Fibroblast of skin of left quadriceps (primary cell): ENCODE measurements around the gene CSNK2A2.

Experiments
- DNase-seq, 2 experiments: peaks; one replicate each; pipeline ENCODE4 v3.0.0-alpha.2; 2013; ENCODE audit warnings: low read depth in 2 of 2

The CSNK2A2 gene

DNA sequence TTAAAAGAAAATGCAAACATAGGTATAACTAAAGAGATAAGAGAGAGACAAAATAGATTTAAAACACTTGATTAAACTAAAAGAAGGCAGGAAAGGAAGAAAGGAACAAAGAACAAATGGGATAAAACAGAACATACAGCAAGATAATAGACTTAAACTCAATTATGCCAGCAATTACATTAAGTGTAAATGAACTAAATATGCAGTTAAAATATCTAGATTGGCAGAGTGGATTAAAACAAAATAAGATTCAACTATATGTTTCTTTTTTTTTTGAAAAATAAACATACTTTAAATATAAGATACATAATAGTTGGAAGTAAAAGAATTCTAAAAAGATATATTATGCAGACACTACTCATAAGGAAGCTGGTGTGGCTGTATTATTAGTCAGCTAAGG, 59.1 kb downstream of the CSNK2A2 start:
- DNase-seq: no peak

DNA sequence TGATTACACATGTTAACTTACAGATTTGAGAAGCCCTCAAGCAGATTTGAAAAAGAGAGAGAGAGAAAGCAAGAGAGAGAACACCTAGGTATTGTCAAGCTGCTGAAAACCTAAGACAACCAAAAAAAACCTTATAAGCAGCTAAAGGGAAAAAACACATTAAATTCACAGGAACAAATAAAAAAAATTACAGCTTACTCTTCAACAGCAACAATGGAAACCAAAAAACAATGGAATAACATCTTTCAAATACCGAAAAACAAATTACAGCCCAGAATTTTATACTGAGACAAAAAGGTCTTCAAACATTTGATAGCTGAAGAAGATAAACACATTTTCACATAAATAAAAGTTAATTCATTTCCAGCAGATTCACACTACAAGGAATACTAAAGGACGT, 60.3 kb downstream of the CSNK2A2 start:
- DNase-seq: no peak

DNA sequence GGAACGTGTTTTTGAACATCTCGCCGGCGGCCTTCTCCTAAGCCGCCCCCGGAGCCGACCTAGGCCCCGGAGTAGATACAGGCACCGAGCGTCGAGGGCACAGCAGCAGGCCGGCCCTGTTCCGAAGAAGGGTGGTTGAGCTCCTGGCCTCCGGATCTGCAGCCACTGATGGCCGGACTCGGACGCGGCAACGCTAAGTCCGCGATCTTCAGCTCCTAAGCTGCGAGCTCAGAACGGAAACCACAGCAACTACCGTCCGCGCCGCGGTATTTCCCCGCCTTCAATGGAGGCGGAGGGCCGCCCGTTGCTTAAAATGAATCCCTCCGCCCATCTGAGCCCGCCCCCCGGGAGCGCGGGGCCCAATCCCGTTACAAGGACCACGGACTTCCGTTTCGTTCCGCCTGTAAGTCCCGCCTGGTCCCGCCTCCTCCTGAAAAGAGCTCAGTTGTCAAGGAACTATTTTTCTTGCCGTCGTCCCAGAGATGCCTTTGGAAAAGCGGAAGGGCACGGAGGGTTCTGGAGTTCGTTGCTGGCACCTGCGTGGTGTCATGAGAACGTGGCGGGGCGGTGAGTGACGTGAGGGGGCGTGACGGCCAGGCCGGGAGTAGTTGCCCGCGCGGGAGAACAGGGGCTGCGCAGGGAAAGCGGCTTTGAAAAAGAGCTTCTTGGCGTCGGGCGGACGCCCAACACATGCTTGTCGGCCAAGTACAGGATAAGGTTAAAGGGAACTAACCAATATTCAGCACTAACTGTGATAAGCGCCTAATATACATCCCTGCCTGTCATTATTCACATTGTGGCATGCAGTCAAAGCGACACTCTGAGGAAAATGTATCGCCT, 68.6 kb downstream of the CSNK2A2 start, which contains the start of gene CFAP20:
TSS of gene CFAP20 (minus strand) at position 285 of the 840 bp plus-strand sequence. CDS start at position 19, 266 bp downstream.
- peak; percentile 100 for DNase-seq

DNA sequence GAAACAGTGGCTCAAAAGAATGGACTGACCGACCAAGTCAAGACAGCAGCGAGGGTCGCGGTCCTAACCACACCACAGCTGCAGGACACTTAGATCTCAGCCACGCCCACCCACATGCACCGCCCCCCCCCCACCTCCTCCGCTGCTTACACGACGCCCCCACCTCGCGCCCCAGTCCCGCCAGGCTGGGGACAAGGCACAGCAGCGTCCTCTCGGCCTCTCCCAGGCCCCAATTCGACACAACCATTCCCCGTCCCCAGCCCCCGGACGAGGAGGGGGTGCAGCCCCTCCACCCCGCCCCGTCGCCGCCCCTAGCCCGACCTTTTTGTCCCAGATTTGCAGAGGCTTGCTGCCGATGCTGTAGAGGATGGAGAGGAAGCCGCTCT, 69.2 kb downstream of the CSNK2A2 start:
- no peak for DNase-seq

DNA sequence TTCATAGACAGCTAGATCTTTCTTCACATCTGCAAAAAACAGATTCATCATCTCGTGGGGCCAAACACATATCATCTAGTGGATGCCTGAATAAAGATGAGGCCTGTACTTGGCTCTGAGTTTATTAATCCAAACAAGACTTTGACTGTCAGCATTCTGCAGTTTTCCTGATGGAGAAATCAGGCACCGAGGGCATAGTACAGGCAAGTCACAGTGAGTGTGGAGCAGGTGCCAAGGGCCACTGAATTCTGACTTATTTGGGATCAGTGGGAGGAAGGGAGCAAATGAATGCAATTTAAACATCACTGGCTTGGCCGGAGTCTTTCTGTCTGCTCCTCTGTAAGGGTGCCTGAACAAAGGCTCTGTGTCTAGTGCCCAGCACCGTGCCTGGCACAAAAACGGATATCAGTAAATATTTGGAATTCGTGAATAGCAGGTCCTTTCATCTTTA, 69.7 kb downstream of the CSNK2A2 start:
- DNase-seq: no peak

DNA sequence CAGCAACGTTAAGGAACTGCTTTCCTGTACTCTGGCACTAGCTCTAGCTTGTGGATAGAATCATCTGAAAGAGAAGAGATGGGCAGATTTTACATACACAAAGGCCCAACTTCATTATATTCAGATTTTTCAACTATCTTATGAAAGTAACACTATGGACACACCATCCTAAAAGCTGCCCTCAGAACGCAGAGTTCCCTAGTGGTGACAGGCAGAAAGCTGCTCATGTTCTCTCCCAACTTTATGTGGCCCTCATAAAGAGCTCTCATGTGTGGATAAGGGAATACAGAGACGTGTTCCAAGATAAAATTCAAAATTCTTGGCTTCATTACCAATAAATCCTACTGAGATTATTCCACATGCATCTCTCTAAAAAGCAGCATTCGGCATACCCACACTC, 70.3 kb downstream of the CSNK2A2 start:
- no peak for DNase-seq

DNA sequence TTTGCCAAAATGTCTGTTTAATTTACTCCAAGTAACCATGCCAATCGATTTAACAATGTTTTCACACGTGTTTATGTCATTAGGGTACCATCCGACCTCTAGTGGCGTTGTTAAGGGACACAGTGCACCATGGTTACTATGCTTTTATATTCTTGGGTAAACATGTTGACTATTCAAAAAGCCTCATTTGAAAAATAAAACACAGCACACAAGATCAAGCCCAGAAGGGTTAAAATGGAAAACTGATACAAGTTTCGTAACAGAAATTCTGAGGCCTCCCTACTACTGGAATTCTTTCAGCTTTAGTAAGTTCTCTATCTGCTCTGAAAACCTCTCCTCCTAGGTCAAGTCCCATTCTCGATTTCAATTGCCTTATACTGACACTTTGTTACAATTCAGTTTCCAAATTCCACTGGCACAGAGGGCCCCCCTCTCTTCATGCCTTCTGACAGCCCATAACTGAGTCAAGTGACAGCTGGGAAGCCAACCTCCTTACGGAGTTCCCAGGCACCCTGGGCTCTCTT, 70.8 kb downstream of the CSNK2A2 start:
- DNase-seq: no peak

DNA sequence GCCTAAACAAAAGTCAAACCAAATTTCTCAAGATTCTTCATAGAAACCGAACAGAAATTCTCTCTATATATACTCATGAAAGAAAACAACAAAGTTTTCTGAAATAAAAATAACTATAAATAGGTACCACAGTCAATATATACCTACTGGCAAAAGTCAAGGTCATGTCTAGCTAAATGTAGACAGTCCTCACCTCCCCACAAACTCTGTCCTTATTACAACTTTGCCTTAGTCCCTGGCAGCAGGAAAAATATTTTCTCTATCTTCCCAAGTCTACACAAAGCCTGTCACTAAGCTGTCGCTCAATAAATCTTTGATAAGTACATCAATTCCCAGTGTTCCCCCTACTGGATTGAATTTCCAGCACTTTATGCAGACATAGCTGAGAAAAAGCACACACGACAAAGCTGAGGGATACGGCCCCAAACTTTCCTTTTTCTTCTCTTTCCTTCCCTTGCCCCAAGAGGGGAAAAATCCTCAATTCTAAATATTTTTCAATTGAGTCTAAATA, 71.4 kb downstream of the CSNK2A2 start:
- DNase-seq: no peak

DNA sequence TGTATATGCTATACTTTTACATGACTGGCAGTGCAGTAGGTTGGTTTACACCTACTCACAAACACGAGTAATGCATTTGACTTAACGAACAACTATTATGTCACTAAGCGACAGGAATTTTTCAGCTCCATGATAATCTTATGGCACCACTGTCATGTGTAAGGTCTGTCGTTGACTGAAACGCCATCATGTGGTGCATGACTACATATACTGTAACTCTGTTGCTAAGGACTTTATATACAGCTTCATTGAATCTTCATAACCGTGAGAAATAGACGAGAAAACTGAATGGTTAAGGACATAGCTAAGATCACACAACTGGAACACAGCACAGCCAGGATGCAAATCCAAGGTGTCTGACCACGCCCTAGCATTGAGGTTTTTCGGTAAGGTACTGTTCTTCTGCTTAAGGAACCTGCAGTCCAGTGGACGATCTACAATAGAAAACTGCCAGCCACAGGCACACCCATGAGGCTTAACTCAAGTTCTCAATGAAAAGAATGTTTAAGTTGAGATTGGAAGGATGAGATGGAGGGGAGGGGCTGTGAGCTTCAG, 72.0 kb downstream of the CSNK2A2 start:
- DNase-seq: no peak

DNA sequence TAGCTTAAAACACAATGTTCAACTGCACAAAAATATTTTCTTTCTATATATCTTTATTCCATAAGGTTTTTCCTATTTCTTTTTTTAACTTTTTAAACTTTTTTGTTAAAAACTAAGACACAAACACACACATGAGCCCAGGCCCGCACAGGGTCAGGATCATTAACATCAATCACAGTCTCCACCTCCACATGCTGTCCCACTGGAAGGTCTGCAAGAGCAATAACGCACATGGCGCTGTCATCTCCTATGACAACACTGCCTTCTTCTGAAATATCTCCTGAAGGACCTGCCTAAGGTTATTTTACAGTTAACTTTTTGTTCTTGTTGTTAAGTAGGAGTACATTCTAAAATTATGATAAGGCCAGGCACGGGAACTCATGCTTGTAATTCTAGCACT, 72.9 kb downstream of the CSNK2A2 start:
- DNase-seq: no peak

DNA sequence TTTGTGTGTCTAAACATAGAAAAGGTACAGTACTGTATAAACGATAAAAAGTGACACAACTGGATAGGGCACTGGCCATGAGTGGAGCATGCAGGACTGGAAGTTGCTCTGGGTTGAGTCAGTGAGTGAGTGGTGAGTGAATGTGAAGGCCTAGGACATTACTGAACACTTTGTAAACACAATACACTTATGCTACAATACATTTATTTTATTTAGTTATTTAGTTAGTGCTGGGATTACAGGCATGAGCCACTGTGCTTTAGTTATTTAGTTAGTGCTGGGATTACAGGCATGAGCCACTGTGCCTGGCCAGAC, 73.3 kb downstream of the CSNK2A2 start:
- no peak for DNase-seq

DNA sequence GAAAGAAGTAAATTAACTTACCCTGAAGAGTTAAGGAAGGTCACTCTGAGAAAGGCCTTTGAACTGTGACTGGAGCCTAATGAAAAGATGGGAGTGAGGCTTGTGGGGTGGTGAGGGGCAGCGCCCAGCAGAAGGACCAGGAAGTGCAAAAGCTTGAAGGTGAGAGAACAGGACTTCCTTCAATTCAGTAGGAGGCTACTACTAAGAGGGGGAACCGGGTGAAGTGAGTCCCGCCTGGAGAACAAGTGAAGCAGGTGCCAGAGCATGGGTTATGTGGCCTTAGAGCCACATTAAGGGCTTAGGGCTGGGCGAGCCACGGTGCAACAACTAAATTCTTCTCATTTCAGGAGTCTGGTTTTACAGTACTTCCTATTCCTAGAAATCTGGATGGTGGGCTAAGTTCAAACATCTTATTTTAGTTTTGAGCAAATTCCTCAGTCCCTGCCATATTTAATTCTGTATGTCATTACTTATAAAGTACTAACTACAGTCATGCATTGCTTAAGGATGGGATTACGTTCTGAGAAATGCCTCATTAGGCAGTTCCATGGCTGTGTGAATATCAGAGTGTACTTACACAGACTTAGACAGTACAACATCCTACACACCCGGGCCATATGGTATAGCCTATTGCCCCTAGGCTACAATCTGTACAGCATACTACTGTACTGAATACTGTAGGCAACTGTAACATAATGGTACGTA, 73.9 kb downstream of the CSNK2A2 start:
- DNase-seq: no peak

DNA sequence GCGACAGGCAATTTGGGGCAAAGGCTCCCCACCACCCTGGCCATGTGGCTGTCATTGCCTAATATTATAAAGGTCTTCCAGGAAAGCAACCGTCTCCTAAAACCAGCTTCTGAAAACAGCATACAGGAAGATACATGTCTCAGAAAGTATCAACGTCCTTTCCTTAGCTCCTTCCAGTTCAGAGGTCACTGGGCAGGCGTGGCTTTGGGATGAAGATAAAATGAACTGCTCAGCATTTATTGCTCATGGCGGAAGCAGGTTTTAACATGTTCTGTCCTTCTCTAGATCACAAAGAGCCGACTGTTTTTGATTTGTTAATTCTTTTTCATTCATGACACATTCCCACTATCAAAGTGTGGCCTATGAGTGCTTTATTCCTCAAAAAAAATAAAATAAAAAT, 76.8 kb downstream of the CSNK2A2 start:
- DNase-seq: no peak

DNA sequence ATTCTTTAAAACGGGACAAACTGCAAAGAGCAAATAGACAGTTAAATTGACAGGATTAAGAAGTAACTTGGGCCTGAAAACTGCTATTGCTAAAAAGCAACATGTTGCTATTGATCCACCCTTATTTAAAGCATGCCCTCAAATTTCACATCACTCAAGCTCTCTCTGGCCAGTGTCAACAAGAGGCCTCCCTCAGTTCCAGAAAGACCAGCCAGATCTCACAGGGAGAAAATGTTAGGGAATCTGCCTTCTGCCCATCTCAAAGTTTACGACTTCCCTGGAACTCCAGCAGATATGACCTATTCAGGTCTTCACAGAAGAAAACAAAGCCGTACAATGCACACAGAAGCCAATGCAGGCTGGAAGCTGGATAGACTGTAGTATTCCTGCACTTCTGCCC, 77.7 kb downstream of the CSNK2A2 start:
- DNase-seq: no peak

DNA sequence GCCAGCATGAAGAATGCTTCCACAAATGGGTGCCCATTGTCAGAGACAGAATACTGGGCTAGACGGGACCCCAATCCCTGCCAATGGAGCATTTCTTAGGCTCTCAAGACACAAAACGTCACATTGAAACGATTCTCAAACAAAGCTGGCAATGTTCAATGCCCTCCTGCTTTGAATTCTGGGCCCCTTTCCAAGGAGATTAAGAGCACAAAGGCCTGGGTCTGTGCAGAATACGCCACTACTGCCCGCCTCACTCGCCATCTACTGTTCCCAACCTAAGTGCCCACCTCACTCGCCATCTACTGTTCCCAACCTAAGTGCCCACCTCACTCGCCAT, 78.4 kb downstream of the CSNK2A2 start:
- no peak for DNase-seq

DNA sequence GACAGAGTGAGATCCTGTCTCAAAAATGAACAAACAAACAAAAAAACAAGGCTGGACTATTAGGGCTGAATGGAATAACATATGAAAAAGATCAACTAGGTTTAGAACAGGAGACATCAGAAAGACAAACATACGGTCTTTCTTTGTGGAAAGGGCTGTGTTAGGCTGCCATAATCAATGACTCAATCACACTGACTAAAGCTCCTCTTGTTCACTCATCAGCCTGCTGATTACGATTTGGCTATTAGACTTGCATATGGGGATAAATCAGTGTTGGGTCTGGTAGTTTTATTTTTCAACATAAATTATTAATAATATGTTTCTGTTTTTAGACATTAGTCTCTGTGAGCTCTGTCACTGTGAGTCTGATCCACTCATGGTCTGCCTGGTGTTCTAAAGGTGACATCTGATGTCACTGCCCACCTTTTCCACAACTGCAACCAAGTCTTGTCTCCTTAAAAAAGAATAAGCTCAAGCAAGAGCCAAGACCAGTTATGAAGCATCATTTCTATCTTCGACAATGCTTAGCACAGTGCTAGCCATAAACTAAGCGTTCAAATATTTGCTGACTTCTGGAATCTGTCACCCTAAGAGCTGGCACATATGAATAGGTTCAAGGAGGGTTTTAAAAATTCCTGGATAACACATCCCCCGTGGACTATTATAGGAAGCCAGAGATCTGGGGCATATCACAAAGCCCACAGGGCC, 79.0 kb downstream of the CSNK2A2 start:
- DNase-seq: no peak

DNA sequence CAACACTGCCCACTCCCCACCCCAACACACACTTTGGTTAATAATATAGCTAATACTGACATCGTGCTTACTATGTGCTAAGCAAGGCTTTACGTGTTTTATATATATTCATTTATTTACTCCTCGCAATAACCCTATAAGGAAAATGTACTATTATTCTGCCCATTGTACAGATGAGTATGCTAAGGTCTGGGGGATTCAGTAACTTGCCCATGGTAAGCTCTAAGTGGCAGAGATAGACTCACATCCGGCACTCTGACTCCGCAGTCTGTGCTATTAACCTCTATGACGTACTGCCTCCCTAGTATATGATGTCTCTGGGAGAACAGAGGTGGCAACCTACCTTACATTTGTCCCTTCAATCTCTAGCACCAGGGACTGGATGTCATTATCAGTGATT, 81.4 kb downstream of the CSNK2A2 start:
- DNase-seq: no peak

DNA sequence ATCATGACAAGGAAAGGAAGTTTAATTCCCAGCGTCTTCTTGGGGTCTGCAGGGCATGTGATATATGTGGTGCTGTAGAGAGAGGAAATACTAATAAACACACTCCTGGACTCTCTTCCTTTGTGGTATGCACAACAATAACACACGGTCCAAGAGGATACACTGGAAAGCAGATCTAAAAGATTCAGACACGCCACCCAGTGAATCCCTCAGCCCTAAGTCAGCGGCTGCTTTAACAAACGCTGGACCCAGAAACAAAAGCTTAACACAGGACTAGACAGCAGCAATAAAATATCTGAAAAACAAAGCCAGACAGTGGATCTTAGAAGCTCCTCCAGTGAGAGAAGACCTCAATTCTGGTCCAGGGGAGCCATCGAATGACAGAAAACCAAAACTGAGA, 81.8 kb downstream of the CSNK2A2 start:
- DNase-seq: no peak

DNA sequence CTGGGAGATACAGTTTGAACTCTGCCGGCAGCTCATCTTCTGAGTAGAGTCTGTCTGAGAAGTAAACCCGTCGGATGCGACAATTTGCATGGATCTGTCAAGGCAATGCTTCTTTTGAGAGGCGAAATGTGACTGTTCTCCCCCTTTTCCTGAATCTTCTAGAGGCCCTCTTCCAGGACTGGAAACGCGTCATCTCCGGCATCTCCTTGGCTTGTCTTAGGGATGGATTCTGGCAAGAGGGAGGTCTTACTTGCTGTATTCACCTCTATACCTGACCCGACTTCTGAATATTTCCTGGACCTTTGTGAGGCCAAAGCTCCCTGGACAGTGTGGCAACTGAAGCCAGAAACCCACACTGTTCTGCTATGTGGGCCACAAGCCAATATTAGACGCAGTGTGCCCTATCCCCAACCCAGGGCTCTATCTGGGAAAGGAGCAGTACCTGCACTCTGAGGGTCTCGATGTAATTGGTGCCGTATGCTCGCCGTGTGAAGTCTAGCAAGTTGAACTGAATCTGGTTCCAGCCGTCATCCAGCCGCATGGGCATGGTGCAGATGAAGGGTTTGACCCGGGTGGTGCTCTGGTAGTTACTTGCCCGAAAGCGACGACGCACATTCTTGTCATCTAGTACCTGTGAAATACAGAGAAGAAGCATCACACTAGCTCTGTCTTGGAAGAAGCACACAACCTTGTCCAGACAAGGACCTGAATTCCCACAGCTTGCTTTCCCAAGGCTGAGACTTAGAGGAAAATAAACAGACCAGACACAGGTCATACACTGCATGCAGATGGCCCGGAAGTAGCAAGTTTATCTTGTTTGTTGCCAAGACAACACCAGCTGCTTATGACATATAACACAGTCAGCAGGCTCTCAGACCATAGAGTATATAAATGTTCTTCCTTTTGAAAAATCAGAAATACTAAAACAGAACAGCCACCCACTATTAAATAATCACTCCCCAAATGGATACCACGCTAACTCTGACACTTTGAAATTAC, 82.8 kb downstream of the CSNK2A2 start:
- DNase-seq: no peak

DNA sequence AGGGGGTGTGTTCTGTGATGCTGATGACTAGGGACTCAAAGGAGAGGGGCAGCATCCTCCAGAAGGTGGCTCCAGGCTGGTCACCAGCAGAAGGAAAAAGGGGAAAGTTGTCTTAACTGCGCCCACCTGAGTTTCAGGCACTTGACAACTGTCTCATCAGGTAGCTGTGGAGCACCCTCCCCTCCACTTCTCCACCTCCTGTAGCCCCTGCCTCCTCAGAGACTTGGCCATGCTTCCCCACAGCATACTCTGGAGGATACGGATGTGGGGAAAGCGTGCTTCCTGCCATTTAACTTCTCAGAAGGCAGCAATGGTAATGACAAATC, 86.6 kb downstream of the CSNK2A2 start:
- DNase-seq: no peak
